Stimulated activated naive CD4-positive, alpha-beta T cell (primary cell): Measurements from ENCODE around the gene FREM2.

ENCODE experiments used
- DNase-seq, 6 experiments: peaks; one replicate each; lab custom pipeline; 2025; lab: John Stamatoyannopoulos, UW

Gene FREM2

DNA sequence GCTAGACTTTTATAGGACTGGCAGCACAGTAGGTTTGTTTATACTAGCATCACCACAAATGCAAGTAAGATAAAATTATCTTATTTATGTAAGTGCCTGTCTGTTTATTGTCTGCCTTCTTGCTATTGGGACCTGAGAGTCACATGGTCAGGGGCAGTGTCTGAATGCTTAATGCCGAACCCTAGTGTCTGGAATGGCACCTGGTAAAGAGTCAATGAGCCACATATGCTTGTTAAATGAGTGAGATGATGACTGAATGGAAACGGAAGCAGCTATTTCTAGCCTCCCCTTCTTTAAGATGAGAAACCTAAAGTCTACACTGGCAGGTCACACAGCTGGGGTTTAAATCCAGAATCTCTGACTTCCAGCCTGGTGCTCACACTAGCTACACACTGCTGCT, 211.6 kb downstream of the FREM2 start:
- DNase-seq = no peak

DNA sequence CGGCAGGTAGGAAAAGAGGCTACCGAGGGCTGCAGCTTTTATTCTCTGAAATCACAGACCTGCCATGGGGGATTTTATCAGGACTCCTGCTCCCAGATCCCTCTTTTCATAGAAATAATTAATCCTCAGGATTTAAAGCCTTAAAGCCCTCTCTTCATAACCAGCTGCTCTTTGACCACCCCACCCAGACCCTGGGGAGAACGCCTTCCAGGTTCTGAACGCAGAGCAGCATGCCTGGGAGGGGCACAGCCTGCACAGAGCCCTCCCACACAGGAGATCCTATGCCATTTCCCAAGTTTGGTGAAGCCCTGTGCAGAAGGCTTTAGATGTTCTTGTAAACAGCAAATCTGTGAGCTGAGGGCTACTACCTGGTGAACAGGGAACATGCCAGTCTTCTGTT, 212.7 kb downstream of the FREM2 start:
- DNase-seq = no peak

DNA sequence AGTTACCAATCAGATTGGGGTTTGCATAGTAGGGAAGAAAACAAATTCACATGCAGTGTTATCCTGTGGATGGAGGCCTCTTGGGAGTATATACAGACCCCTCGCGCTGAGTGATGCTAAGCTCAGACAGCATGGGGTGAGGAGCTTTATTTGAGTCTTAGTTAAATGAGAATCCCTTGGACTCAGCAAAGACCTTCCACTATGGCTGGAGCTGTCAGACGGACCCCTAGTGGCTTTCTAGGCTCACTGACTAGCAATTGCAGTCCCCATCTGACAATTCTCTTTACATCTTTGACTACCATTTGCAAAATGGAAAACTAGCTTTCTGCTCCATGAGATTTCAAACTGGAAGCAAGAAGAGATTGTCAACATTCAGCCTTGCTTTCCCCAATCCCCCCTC, 213.3 kb downstream of the FREM2 start:
- no peak for DNase-seq

DNA sequence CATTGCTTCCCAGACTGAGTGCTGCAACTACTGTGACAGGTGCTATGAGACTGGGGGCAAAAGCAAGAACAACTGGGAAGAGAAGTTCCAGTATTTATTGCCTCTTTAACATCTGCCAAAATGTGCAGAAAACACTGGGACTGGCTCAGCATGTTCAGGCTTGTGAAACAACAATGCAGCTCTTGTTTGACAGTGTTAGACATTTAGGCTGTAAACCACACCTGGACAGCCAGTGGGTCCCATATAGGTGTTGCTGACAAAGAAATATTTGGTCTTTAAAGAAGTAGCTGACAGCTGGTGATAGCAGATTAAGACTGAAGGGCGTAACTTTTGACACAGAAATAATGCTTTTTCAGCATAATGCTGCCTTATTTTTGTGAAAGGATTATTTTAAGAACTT, 215.7 kb downstream of the FREM2 start:
- no peak for DNase-seq

DNA sequence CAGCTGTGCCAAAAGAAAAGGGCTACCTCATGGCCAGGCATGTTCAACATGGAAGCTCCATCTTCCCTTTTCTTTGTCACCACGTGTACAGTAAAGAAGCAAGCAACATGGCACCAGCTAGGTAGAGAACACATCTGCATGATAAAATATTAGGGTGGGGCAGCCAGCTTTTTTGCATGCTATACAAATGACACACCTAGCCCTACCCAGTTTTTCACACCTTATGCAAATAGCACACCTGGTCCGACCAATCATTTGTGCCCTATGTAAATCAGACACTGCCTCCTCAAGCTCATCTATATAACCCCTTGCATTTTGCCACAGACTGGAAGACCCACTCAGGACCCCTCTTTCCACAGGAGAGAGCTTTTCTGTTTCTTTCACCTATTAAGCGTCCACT, 218.2 kb downstream of the FREM2 start:
- DNase-seq = no peak

DNA sequence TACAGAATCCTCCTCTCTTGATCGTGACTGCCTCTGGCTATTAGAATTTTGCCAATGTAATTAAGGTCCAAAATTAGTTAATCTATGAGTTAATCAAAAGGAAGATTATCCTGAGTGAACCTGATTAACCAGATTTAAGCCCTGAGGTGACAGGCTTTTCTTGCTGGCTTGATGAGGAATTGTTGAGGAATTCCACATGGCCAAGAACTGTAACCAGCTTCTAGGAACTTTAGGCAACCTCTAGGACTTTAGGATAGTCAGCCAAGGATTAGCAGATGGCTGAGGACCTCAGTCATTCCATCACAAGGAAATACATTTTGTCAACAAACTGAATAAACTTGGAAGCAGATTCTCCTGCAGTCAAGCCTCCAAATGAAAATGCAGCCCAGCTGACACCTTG, 219.0 kb downstream of the FREM2 start:
- no peak for DNase-seq

DNA sequence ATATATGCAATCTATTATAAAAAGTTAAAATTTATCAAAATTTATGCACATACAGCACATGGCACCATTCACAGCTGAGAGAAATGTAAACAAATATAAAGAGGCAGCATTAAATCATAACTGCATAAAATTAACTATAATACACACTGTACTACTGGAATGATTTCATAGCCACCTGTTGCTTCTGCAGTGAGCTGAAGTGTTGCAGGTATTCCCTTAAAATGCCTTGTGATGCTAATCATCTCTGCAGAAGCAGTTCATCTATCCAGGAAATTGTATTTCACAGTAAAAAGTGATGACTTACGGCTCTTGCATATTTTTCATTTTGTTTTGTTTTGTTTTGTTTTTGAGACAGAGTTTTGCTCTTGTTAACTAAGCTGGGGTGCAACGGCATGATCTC, 221.7 kb downstream of the FREM2 start:
- no peak for DNase-seq

DNA sequence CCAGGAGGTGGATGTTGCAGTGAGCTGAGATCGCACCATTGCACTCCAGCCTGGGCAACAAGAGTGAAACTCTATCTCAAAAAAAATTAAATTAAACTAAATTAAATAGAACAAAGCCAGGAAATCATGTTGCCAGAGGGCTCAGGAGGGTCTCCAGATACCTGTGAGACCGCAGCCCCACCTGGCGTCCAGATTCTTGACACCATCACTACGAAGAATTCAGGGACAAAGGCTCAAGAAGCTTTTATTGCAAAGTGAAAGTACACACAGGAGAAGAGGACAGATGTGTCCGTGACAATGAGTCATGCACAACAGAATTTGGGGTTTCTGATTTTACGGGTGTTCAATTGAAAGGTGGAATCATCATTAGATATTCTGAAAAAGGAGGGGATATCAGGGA, 227.2 kb downstream of the FREM2 start:
- DNase-seq = no peak

DNA sequence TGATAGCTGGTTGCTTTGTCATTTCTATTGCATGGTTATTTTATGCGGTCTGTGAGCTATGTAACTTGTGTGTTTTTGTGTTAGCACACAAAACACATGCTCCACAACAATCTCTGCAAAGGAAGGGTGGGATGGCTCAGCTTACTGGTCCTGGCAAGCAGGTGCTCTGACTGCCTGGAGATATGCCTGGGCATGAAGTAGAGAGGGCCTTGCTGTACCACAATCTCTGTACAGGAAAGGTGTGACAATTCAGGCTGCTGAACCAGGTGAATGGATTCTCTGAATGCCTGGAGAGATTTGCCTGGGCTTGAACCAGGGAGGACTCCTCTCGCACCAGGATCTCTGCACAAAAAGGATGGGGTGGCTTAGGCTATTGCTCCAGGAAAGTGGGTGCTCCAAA, 234.2 kb downstream of the FREM2 start:
- DNase-seq = no peak

DNA sequence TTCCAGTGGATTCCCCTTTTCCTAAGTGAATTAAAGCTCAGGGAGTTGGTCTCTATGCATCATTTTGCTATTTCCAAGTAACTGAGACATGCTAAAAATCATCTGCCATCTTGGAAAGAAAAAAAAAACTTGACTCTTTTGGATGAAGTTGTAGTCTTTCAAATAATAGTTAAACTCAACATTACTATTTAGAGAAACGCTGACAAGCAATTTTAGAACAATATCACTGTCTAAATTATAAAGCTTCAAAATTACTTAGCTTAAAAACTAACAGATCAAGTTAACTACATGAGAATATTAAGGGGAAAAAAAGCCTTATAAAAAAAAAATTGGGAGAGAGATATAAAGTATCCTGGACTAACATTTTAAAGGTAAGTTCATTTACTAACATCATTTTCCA, 235.3 kb downstream of the FREM2 start:
- DNase-seq = no peak

DNA sequence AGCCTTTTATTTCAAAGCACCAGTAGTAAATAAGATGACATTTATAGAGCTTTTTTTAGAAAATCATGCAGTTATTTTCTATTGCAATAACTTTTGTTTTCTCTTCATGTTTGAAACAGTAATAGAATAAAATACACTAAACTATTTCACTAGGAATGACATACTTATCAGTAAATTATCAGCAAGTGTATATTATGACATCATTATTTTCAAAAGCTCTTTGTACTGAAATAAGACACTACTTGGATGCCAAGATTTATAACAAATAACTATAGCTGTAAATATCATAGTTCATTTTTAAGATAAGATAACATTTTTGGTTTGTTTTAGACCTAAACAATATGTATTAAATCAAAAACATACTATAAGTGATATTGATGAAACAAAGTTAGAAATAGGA, 246.9 kb downstream of the FREM2 start:
- DNase-seq = no peak
